Ascending aorta (tissue), 2 donors: Measurements from ENCODE around the gene TRIP4. TPM values are rescaled to one million over a fixed set of nuclear protein-coding genes. Genes with fewer than 3 reads are reported as not detected.

Experiments used
- DNase-seq, 2 donors: peaks; one replicate each; pipeline ENCODE4 v3.0.0-alpha.2; 2019; ENCODE audit warnings: low spot score in 2 of 2
- H3K27ac ChIP-seq, 2 donors: fragments of 200-600 bp; sonication (generic); one replicate each; pipeline ENCODE4 v1.5.1; 2016 to 2017; ENCODE audit warnings: mild to moderate bottlenecking in 1 of 2
- H3K27me3 ChIP-seq: fragments of 200-600 bp; sonication (generic); one replicate; pipeline ENCODE4 v1.5.1; 2017
- H3K36me3 ChIP-seq, 2 donors: fragments of 200-600 bp; sonication (generic); one replicate each; pipeline ENCODE4 v1.5.1; 2016
- H3K4me1 ChIP-seq, 2 donors: fragments of 200-600 bp; sonication (generic); one replicate each; pipeline ENCODE4 v1.5.1; 2016 to 2017; ENCODE audit warnings: mild to moderate bottlenecking in 1 of 2
- H3K4me3 ChIP-seq, 2 donors: fragments of 200-600 bp; sonication (generic); one replicate each; pipeline ENCODE4 v1.5.1; 2016 to 2017; ENCODE audit warnings: mild to moderate bottlenecking in 1 of 2
- H3K9me3 ChIP-seq, 2 donors: fragments of 200-600 bp; sonication (generic); one replicate each; pipeline ENCODE4 v1.5.1; 2016
- CTCF ChIP-seq, 3 experiments: fragments of 200-600 bp in 2 of 3; fragments of 450-650 bp in 1 of 3; sonication (generic) in 2 of 3; IDR thresholded peaks; one replicate each; pipeline ENCODE4 v1.5.1; 2016 to 2019; ENCODE audit warnings: antibody characterized with exemption in 3 of 3, mild to moderate bottlenecking in 1 of 3, moderate library complexity in 1 of 3
- intact Hi-C: fragments of 100-400 bp; cut with DNase I; formaldehyde crosslinking; loops from one replicate; pipeline ENCODE4 v1.15.1; 2023
- total RNA-seq: library from RNA; depleted of rRNA; stranded (reverse); fragments of >200 nt; gene quantifications from one replicate; pipeline ENCODE4 v1.1.0, GENCODE V29; 2016

The TRIP4 gene
- total RNA-seq, 1 donor from 2014 or later = 5.6 TPM

- H3K9me3 ChIP-seq = no peaks in the 10 kb centered on the region
- H3K36me3 ChIP-seq = peaks cover 10 to 12% of the 10 kb centered on the region in 2 donors
- H3K4me3 ChIP-seq = no peak overlapping the region
- TF ChIP-seq CTCF (IDR thresholded peaks at IDR 0.05) = no peak
- no peaks in the 10 kb centered on the region for H3K27me3 ChIP-seq
- no peak for DNase-seq
- H3K27ac ChIP-seq = no peak overlapping the region
- H3K4me1 ChIP-seq = no peaks in the 10 kb centered on the region
- intact Hi-C loops = no loop called here
Measured at GRCh38 chr15:64453689-64454037, 66.0 kb downstream of the TRIP4 start.

- Histone ChIP-seq H3K4me1 (no peaks in the 10 kb centered on the region), H3K27ac (no peak overlapping the region), H3K4me3 (no peak overlapping the region)
Measured at GRCh38 chr15:64454282-64454681, 66.6 kb downstream of the TRIP4 start.

GRCh38 chr15:64455961-64456371 lies 68.3 kb downstream of the TRIP4 start:
- peak in 1 of 2 donors; percentile 65 for DNase-seq
- H3K36me3 ChIP-seq = peaks cover 5 to 7% of the 10 kb centered on the region in 2 donors
- H3K4me3 ChIP-seq = no peak overlapping the region
- no peaks in the 10 kb centered on the region for H3K27me3 ChIP-seq
- H3K27ac ChIP-seq = no peak overlapping the region
- TF ChIP-seq CTCF (IDR thresholded peaks at IDR 0.05) = no peak
- H3K4me1 ChIP-seq = peaks cover 4 to 7% of the 10 kb centered on the region in 2 donors
- intact Hi-C loops = no loop called here
- no peaks in the 10 kb centered on the region for H3K9me3 ChIP-seq

More at GRCh38 chr15:64454282-64454681, 66.6 kb downstream of the TRIP4 start:
- intact Hi-C loops = no loop called here
- no peak for TF ChIP-seq CTCF (IDR thresholded peaks at IDR 0.05)
- no peaks in the 10 kb centered on the region for H3K9me3 ChIP-seq
- peaks cover 10% of the 10 kb centered on the region in 2 donors for H3K36me3 ChIP-seq
- H3K27me3 ChIP-seq = no peaks in the 10 kb centered on the region
- no peak for DNase-seq

- DNase-seq = peak in 1 of 2 donors; percentile 9
- H3K4me3 ChIP-seq = no peak overlapping the region
- H3K4me1 ChIP-seq = peaks cover 4 to 9% of the 10 kb centered on the region in 2 donors
- no peaks in the 10 kb centered on the region for H3K9me3 ChIP-seq
- no peak for TF ChIP-seq CTCF (IDR thresholded peaks at IDR 0.05)
- peaks cover 5 to 7% of the 10 kb centered on the region in 2 donors for H3K36me3 ChIP-seq
- no peak overlapping the region for H3K27ac ChIP-seq
- H3K27me3 ChIP-seq = no peaks in the 10 kb centered on the region
- intact Hi-C loops = no loop called here
Measured at GRCh38 chr15:64456634-64457108, 69.0 kb downstream of the TRIP4 start.

GRCh38 chr15:64459066-64459781 lies 71.6 kb downstream of the TRIP4 start:
- peak in 1 of 2 donors; percentile 18 for DNase-seq
- Histone ChIP-seq H3K27me3 (no peaks in the 10 kb centered on the region), H3K27ac (peak overlapping the region in 1 of 2 donors; percentile 41), H3K9me3 (no peaks in the 10 kb centered on the region), H3K36me3 (peaks cover 5 to 7% of the 10 kb centered on the region in 2 donors), H3K4me3 (no peak overlapping the region), H3K4me1 (peaks cover 4 to 26% of the 10 kb centered on the region in 2 donors)
- intact Hi-C loops = no loop called here
- no peak for TF ChIP-seq CTCF (IDR thresholded peaks at IDR 0.05)
